ENCODE data around the gene ARHGAP31. TPM values are rescaled to one million over a fixed set of nuclear protein-coding genes. Genes with fewer than 3 reads are reported as not detected.

The ARHGAP31 gene
- total RNA-seq, 1 experiment from 2014 or later, result 0.48 TPM

GRCh38 chr3:119294696-119295671 is 801 bp downstream of the ARHGAP31 start:
- POLR2A ChIA-PET (ENCODE audit: unreplicated experiment), result no interaction called here
- Histone ChIP-seq H3K27me3 (ENCODE audit: insufficient read depth, low read depth) (no peaks in the 10 kb centered on the region), H3K4me1 (replicated peaks; ENCODE audit: insufficient read depth) (peaks cover 13% of the 10 kb centered on the region), H3F3A (ENCODE audit: insufficient read depth, low read depth) (peaks cover 14% of the 10 kb centered on the region; the same call in 1 of the 2 replicates), H3K27ac (peak overlapping the region; percentile 60; the same call in 1 of the 2 replicates), H3K9me3 (ENCODE audit: insufficient read depth, low read depth) (no peaks in the 10 kb centered on the region), H3K4me2 (peak overlapping the region; percentile 97), H4K20me1 (ENCODE audit: insufficient read depth) (no peaks in the 10 kb centered on the region), H2AFZ (peak overlapping the region; percentile 91), H3K4me3 (peak overlapping the region; percentile 85), H3K36me3 (ENCODE audit: low read depth) (no peaks in the 10 kb centered on the region), H3K79me2 (ENCODE audit: low read depth) (no peaks in the 10 kb centered on the region), H3K9me2 (ENCODE audit: insufficient read depth) (no peaks in the 10 kb centered on the region)
- CTCF ChIA-PET, result interaction anchor here (0.5 to 0.6 kb wide), 3 partner anchors 37 to 579 kb away, joined by 3 to 7 read pairs (median 4); no protein-coding TSS in a partner anchor
- intact Hi-C loops (cut with micrococcal nuclease; ENCODE audit: unreplicated experiment), result loop anchor here (2.0 kb wide), 1 partner anchor 28 kb away; no protein-coding TSS in a partner anchor
- BruUV-seq (replicated peaks), result no TSS peak
- TF ChIP-seq EZH2 (IDR thresholded peaks at IDR 0.05; ENCODE audit: low read depth), result no peak
- TF ChIP-seq CTCF (conservative IDR thresholded peaks at IDR 0.05), result no peak
- DNase-seq, result peak; percentile 25 to 37

GRCh38 chr3:119295816-119296726 is 1.9 kb downstream of the ARHGAP31 start:
- H3F3A ChIP-seq (ENCODE audit: insufficient read depth, low read depth), result peaks cover 14% of the 10 kb centered on the region; the same call in 1 of the 2 replicates
- H3K4me2 ChIP-seq, result peak overlapping the region; percentile 97
- no peak overlapping the region for H2AFZ ChIP-seq
- peak overlapping the region; percentile 20; the same call in 1 of the 2 replicates for H3K4me3 ChIP-seq
- no peaks in the 10 kb centered on the region for H3K79me2 ChIP-seq (ENCODE audit: low read depth)
- H3K9me2 ChIP-seq (ENCODE audit: insufficient read depth), result no peaks in the 10 kb centered on the region
- no peaks in the 10 kb centered on the region for H4K20me1 ChIP-seq (ENCODE audit: insufficient read depth)
- peaks cover 13% of the 10 kb centered on the region for H3K4me1 ChIP-seq (replicated peaks; ENCODE audit: insufficient read depth)
- BruUV-seq (replicated peaks), result no TSS peak
- no peaks in the 10 kb centered on the region for H3K9me3 ChIP-seq (ENCODE audit: insufficient read depth, low read depth)
- DNase-seq, result peak in 1 of 2 experiments; percentile 80
- ChIA-PET POLR2A (ENCODE audit: unreplicated experiment) (interaction anchor here (1.0 kb wide), 1 partner anchor 799 kb away, joined by 4 read pairs; no protein-coding TSS in a partner anchor), CTCF (interaction anchor here (0.5 kb wide), 1 partner anchor 578 kb away, joined by 4 read pairs; no protein-coding TSS in a partner anchor)
- no peaks in the 10 kb centered on the region for H3K36me3 ChIP-seq (ENCODE audit: low read depth)
- intact Hi-C loops (cut with micrococcal nuclease; ENCODE audit: unreplicated experiment), result loop anchor here (2.0 kb wide), 1 partner anchor 27 kb away; no protein-coding TSS in a partner anchor
- no peaks in the 10 kb centered on the region for H3K27me3 ChIP-seq (ENCODE audit: insufficient read depth, low read depth)
- peak overlapping the region; percentile 60 for H3K27ac ChIP-seq
- TF ChIP-seq CTCF (conservative IDR thresholded peaks at IDR 0.05), result no peak
- no peak for TF ChIP-seq EZH2 (IDR thresholded peaks at IDR 0.05; ENCODE audit: low read depth)

- ChIA-PET CTCF (no interaction called here), POLR2A (ENCODE audit: unreplicated experiment) (interaction anchor here (1.0 kb wide), 1 partner anchor 799 kb away, joined by 4 read pairs; no protein-coding TSS in a partner anchor)
- Histone ChIP-seq H2AFZ (no peak overlapping the region), H3K27ac (peak overlapping the region; percentile 60), H3K27me3 (ENCODE audit: insufficient read depth, low read depth) (no peaks in the 10 kb centered on the region), H3K36me3 (ENCODE audit: low read depth) (no peaks in the 10 kb centered on the region), H3K9me3 (ENCODE audit: insufficient read depth, low read depth) (no peaks in the 10 kb centered on the region), H3F3A (ENCODE audit: insufficient read depth, low read depth) (peaks cover 14% of the 10 kb centered on the region; the same call in 1 of the 2 replicates), H3K9me2 (ENCODE audit: insufficient read depth) (no peaks in the 10 kb centered on the region), H3K4me2 (peak overlapping the region; percentile 97), H3K4me3 (no peak overlapping the region; the same call in 1 of the 2 replicates), H3K4me1 (replicated peaks; ENCODE audit: insufficient read depth) (peaks cover 13% of the 10 kb centered on the region), H4K20me1 (ENCODE audit: insufficient read depth) (no peaks in the 10 kb centered on the region), H3K79me2 (ENCODE audit: low read depth) (no peaks in the 10 kb centered on the region)
- BruUV-seq (replicated peaks), result no TSS peak
- no peak for DNase-seq
- intact Hi-C loops (cut with micrococcal nuclease; ENCODE audit: unreplicated experiment), result no loop called here
- no peak for TF ChIP-seq EZH2 (IDR thresholded peaks at IDR 0.05; ENCODE audit: low read depth)
- TF ChIP-seq CTCF (conservative IDR thresholded peaks at IDR 0.05), result no peak
These were observed 2.5 kb downstream of the ARHGAP31 start for GRCh38 chr3:119296727-119297122.
